HEK293 (cell line): ENCODE measurements around the gene PIGH.
A peak's percentile ranks its signal among the peaks of the same experiment; 100 is the strongest.

ENCODE experiments used
- CTCF ChIA-PET: fragments of 350-600 bp; formaldehyde crosslinking; extraction: SDS; loops from one replicate; lab custom pipeline; 2021; ENCODE audit warnings: antibody characterized with exemption; lab: Yijun Ruan, JAX
- POLR2A ChIA-PET: fragments of 300-600 bp; formaldehyde crosslinking; extraction: SDS; loops from one replicate; lab custom pipeline; 2020; ENCODE audit warnings: antibody characterized with exemption, inconsistent platforms; lab: Yijun Ruan, JAX
- H3K27ac ChIP-seq: fragments of 200-500 bp; sonication (Bioruptor generic); 2 replicates; pipeline ENCODE4 v1.5.1; 2014; ENCODE audit warnings: low read depth, low read length, control low read depth, inconsistent platforms; ENCODE audit errors: extremely low read depth
- H3K36me3 ChIP-seq, 2 experiments: fragments of 200-500 bp in 1 of 2; sonication (Bioruptor generic) in 1 of 2; 1 replicate in 1 of 2; 2 replicates in 1 of 2; pipeline ENCODE4 v1.5.1; 2014 to 2017; ENCODE audit warnings: inconsistent platforms in 2 of 2, low read length in 2 of 2; ENCODE audit not compliant: control insufficient read depth in 2 of 2, insufficient read depth in 1 of 2
- H3K4me1 ChIP-seq: fragments of 200-500 bp; sonication (Bioruptor generic); 2 replicates; pipeline ENCODE4 v1.5.1; 2014; ENCODE audit warnings: mild to moderate bottlenecking, low read length, inconsistent platforms; ENCODE audit not compliant: control insufficient read depth, insufficient read depth
- H3K4me3 ChIP-seq: 2 replicates; pipeline ENCODE4 v1.5.1; 2011; ENCODE audit warnings: low read depth, mild to moderate bottlenecking, control low read depth, low read length, moderate library complexity
- H3K9me3 ChIP-seq: fragments of 200-500 bp; sonication (Bioruptor generic); 2 replicates; pipeline ENCODE4 v1.5.1; 2014; ENCODE audit warnings: low read depth, low read length, inconsistent platforms; ENCODE audit not compliant: control insufficient read depth, insufficient read depth
- HOXD13 ChIP-seq: sonication (generic); formaldehyde crosslinking; IDR thresholded peaks from 2 replicates; pipeline ENCODE4 v1.8.0; 2022; ENCODE audit warnings: missing genetic modification reagents, borderline replicate concordance
- KLF1 ChIP-seq: fragments of 450-650 bp; formaldehyde crosslinking; IDR thresholded peaks from 2 replicates; pipeline ENCODE4 v1.5.1; 2016; ENCODE audit warnings: missing biosample characterization, missing genetic modification characterization
- KLF7 ChIP-seq: fragments of 450-650 bp; formaldehyde crosslinking; IDR thresholded peaks from 2 replicates; pipeline ENCODE4 v1.5.1; 2016; ENCODE audit warnings: missing biosample characterization, missing genetic modification characterization, borderline replicate concordance
- MEIS1 ChIP-seq: sonication (generic); formaldehyde crosslinking; IDR thresholded peaks from 2 replicates; pipeline ENCODE4 v1.8.1; 2022; ENCODE audit warnings: missing genetic modification reagents, mild to moderate bottlenecking, borderline replicate concordance
- WT1 ChIP-seq: fragments of 450-650 bp; formaldehyde crosslinking; IDR thresholded peaks from 2 replicates; pipeline ENCODE4 v1.5.1; 2016; ENCODE audit warnings: missing biosample characterization, missing genetic modification characterization
- YY2 ChIP-seq: fragments of 450-650 bp; formaldehyde crosslinking; IDR thresholded peaks from 2 replicates; pipeline ENCODE4 v1.5.1; 2016; ENCODE audit warnings: missing biosample characterization, missing genetic modification characterization
- ZBTB17 ChIP-seq: fragments of 450-650 bp; formaldehyde crosslinking; IDR thresholded peaks from 2 replicates; pipeline ENCODE4 v1.5.1; 2016; ENCODE audit warnings: missing biosample characterization, missing genetic modification characterization
- ZBTB20 ChIP-seq: fragments of 450-650 bp; formaldehyde crosslinking; IDR thresholded peaks from 2 replicates; pipeline ENCODE4 v1.5.1; 2016; ENCODE audit warnings: missing biosample characterization, missing genetic modification characterization
- ZNF146 ChIP-seq: fragments of 450-650 bp; formaldehyde crosslinking; IDR thresholded peaks from 2 replicates; pipeline ENCODE4 v1.5.1; 2016; ENCODE audit warnings: missing biosample characterization, missing genetic modification characterization
- ZNF248 ChIP-seq: fragments of 450-650 bp; formaldehyde crosslinking; IDR thresholded peaks from 2 replicates; pipeline ENCODE4 v1.5.1; 2017; ENCODE audit warnings: missing biosample characterization, missing genetic modification characterization
- ZNF366 ChIP-seq: fragments of 450-650 bp; formaldehyde crosslinking; conservative IDR thresholded peaks from 2 replicates; pipeline ENCODE4 v1.5.1; 2016; ENCODE audit warnings: missing biosample characterization, missing genetic modification characterization
- ZNF404 ChIP-seq: fragments of 450-650 bp; formaldehyde crosslinking; IDR thresholded peaks from 2 replicates; pipeline ENCODE4 v1.5.1; 2017; ENCODE audit warnings: missing biosample characterization, missing genetic modification characterization
- ZNF530 ChIP-seq: fragments of 450-650 bp; formaldehyde crosslinking; IDR thresholded peaks from 2 replicates; pipeline ENCODE4 v1.5.1; 2016; ENCODE audit warnings: low read depth, missing biosample characterization, missing genetic modification characterization
- ZNF610 ChIP-seq: fragments of 450-650 bp; formaldehyde crosslinking; IDR thresholded peaks from 2 replicates; pipeline ENCODE4 v1.5.1; 2016; ENCODE audit warnings: missing biosample characterization, missing genetic modification characterization, borderline replicate concordance
- ZNF701 ChIP-seq: fragments of 450-650 bp; formaldehyde crosslinking; IDR thresholded peaks from 2 replicates; pipeline ENCODE4 v1.5.1; 2016; ENCODE audit warnings: missing biosample characterization, missing genetic modification characterization
- ZNF777 ChIP-seq: fragments of 450-650 bp; formaldehyde crosslinking; IDR thresholded peaks from 2 replicates; pipeline ENCODE4 v1.5.1; 2017; ENCODE audit warnings: missing biosample characterization, missing genetic modification characterization, borderline replicate concordance
- TF ChIP-seq, protein P1 (sequence below): fragments of 450-650 bp; formaldehyde crosslinking; IDR thresholded peaks from 2 replicates; pipeline ENCODE4 v1.5.1; 2016; ENCODE audit warnings: missing biosample characterization, missing genetic modification characterization
- TF ChIP-seq, protein P2 (sequence below): fragments of 450-650 bp; formaldehyde crosslinking; IDR thresholded peaks from 2 replicates; pipeline ENCODE4 v1.5.1; 2016; ENCODE audit warnings: missing biosample characterization, missing genetic modification characterization
- TF ChIP-seq, protein P3 (sequence below): fragments of 450-650 bp; formaldehyde crosslinking; IDR thresholded peaks from 2 replicates; pipeline ENCODE4 v1.5.1; 2016; ENCODE audit warnings: missing biosample characterization, missing genetic modification characterization
- TF ChIP-seq, protein P4 (sequence below): fragments of 450-650 bp; formaldehyde crosslinking; optimal IDR thresholded peaks from 2 replicates; pipeline ENCODE3; 2016; ENCODE audit warnings: missing biosample characterization, mild to moderate bottlenecking, missing genetic modification characterization
- TF ChIP-seq, protein P5 (sequence below): fragments of 450-650 bp; formaldehyde crosslinking; IDR thresholded peaks from 2 replicates; pipeline ENCODE4 v1.5.1; 2017; ENCODE audit warnings: missing biosample characterization, missing genetic modification characterization

Gene PIGH

DNA sequence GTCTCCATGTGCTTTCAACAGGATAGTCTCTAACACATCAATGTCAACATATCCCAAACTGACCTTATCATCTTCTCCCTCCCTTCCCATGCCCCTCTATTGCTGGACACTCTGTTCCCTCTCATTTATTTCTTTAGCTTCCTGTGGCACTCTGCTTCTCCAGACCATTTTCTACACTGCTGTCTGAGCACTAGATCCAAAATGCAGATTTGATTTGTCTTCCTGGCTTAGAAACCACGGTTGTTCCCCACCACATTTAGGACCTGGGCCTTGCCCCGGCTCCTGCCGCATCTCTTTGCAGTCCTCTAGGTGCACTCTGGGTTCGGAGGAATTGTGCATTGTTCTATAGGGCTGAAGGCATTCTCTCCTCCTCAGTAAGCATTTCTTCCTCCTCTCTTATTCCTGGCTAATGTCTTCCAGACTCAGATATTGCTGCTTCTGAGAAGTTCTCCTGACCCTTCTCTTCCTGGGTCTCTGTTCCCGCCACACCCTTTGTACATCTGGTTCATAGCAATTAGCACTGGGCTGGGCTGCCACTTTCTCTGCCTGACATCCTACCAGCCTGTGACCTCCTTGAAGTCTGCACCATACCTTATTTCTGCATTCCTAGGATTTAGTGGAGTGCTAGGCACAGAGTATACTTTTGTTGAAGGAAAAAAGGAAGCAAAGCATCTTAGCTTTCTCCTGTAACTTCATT is 33.5 kb upstream of the PIGH start:
- TF ChIP-seq, protein P1, sequence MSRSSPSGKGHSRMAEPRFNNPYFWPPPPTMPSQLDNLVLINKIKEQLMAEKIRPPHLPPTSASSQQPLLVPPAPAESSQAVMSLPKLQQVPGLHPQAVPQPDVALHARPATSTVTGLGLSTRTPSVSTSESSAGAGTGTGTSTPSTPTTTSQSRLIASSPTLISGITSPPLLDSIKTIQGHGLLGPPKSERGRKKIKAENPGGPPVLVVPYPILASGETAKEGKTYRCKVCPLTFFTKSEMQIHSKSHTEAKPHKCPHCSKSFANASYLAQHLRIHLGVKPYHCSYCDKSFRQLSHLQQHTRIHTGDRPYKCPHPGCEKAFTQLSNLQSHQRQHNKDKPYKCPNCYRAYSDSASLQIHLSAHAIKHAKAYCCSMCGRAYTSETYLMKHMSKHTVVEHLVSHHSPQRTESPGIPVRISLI (tag by site-specific recombination): no peak
- peak; percentile 54 for TF ChIP-seq ZBTB17 (tag by site-specific recombination)
- peaks cover 0 to 7% of the 10 kb centered on the region in 2 experiments; a peak in 2 of 3 replicates for H3K36me3 ChIP-seq
- ChIA-PET CTCF (interaction anchor here (0.8 to 1.1 kb wide), 2 partner anchors 71 to 291 kb away, joined by 3 read pairs; no protein-coding TSS in a partner anchor), POLR2A (no interaction called here)
- no peaks in the 10 kb centered on the region for H3K4me1 ChIP-seq
- H3K4me3 ChIP-seq: no peak overlapping the region
- no peak overlapping the region for H3K27ac ChIP-seq
- no peaks in the 10 kb centered on the region for H3K9me3 ChIP-seq

DNA sequence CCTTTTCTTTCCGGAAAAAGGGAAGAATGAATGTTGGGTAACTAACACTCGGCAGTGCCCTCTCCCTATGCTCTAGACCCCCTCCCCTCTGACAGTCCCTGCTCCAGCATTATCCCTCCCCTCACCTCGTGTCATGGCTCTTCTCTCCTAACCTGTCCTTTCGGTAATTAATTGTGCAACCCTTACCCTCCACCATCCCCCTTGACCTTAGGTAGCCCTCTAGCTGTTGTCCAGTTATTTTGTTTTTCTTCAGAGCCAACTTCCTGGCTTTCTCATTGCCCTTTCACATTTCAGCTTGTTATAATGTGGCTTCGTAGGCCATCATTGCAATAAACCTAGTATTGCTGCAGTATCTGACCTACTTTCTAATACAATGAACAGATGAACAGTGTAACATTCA is 30.9 kb upstream of the PIGH start:
- no peaks in the 10 kb centered on the region for H3K4me1 ChIP-seq
- TF ChIP-seq ZNF404 (no peak), MEIS1 (CRISPR knock-in tag) (no peak), ZNF610 (tag by site-specific recombination) (no peak), ZNF701 (tag by site-specific recombination) (no peak), KLF1 (tag by site-specific recombination) (no peak), YY2 (tag by site-specific recombination) (no peak), ZNF146 (tag by site-specific recombination) (no peak), WT1 (tag by site-specific recombination) (no peak), HOXD13 (no peak), KLF7 (tag by site-specific recombination) (no peak), ZNF530 (tag by site-specific recombination) (no peak), ZNF248 (tag by site-specific recombination) (no peak), ZNF777 (tag by site-specific recombination) (no peak), ZNF366 (tag by site-specific recombination) (no peak), ZBTB20 (tag by site-specific recombination) (no peak)
- TF ChIP-seq, protein P2, sequence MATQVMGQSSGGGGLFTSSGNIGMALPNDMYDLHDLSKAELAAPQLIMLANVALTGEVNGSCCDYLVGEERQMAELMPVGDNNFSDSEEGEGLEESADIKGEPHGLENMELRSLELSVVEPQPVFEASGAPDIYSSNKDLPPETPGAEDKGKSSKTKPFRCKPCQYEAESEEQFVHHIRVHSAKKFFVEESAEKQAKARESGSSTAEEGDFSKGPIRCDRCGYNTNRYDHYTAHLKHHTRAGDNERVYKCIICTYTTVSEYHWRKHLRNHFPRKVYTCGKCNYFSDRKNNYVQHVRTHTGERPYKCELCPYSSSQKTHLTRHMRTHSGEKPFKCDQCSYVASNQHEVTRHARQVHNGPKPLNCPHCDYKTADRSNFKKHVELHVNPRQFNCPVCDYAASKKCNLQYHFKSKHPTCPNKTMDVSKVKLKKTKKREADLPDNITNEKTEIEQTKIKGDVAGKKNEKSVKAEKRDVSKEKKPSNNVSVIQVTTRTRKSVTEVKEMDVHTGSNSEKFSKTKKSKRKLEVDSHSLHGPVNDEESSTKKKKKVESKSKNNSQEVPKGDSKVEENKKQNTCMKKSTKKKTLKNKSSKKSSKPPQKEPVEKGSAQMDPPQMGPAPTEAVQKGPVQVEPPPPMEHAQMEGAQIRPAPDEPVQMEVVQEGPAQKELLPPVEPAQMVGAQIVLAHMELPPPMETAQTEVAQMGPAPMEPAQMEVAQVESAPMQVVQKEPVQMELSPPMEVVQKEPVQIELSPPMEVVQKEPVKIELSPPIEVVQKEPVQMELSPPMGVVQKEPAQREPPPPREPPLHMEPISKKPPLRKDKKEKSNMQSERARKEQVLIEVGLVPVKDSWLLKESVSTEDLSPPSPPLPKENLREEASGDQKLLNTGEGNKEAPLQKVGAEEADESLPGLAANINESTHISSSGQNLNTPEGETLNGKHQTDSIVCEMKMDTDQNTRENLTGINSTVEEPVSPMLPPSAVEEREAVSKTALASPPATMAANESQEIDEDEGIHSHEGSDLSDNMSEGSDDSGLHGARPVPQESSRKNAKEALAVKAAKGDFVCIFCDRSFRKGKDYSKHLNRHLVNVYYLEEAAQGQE (tag by site-specific recombination): no peak
- TF ChIP-seq, protein P3, sequence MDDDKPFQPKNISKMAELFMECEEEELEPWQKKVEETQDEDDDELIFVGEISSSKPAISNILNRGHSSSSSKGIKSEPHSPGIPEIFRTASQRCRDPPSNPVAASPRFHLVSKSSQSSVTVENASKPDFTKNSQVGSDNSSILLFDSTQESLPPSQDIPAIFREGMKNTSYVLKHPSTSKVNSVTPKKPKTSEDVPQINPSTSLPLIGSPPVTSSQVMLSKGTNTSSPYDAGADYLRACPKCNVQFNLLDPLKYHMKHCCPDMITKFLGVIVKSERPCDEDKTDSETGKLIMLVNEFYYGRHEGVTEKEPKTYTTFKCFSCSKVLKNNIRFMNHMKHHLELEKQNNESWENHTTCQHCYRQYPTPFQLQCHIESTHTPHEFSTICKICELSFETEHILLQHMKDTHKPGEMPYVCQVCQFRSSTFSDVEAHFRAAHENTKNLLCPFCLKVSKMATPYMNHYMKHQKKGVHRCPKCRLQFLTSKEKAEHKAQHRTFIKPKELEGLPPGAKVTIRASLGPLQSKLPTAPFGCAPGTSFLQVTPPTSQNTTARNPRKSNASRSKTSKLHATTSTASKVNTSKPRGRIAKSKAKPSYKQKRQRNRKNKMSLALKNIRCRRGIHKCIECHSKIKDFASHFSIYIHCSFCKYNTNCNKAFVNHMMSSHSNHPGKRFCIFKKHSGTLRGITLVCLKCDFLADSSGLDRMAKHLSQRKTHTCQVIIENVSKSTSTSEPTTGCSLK: no peak
- TF ChIP-seq, protein P4, sequence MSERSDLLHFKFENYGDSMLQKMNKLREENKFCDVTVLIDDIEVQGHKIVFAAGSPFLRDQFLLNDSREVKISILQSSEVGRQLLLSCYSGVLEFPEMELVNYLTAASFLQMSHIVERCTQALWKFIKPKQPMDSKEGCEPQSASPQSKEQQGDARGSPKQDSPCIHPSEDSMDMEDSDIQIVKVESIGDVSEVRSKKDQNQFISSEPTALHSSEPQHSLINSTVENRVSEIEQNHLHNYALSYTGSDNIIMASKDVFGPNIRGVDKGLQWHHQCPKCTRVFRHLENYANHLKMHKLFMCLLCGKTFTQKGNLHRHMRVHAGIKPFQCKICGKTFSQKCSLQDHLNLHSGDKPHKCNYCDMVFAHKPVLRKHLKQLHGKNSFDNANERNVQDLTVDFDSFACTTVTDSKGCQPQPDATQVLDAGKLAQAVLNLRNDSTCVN: no peak
- TF ChIP-seq, protein P5, sequence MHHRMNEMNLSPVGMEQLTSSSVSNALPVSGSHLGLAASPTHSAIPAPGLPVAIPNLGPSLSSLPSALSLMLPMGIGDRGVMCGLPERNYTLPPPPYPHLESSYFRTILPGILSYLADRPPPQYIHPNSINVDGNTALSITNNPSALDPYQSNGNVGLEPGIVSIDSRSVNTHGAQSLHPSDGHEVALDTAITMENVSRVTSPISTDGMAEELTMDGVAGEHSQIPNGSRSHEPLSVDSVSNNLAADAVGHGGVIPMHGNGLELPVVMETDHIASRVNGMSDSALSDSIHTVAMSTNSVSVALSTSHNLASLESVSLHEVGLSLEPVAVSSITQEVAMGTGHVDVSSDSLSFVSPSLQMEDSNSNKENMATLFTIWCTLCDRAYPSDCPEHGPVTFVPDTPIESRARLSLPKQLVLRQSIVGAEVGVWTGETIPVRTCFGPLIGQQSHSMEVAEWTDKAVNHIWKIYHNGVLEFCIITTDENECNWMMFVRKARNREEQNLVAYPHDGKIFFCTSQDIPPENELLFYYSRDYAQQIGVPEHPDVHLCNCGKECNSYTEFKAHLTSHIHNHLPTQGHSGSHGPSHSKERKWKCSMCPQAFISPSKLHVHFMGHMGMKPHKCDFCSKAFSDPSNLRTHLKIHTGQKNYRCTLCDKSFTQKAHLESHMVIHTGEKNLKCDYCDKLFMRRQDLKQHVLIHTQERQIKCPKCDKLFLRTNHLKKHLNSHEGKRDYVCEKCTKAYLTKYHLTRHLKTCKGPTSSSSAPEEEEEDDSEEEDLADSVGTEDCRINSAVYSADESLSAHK (tag by site-specific recombination): no peak
- no peak overlapping the region for H3K4me3 ChIP-seq
- no peak overlapping the region for H3K27ac ChIP-seq
- ChIA-PET POLR2A (interaction anchor here (1.4 kb wide), 1 partner anchor 11 kb away, joined by 4 read pairs; the partner anchor contains the start of gene ARG2), CTCF (interaction anchor here (1.2 to 1.4 kb wide), 3 partner anchors 12 to 60 kb away, joined by 3 to 7 read pairs (median 3); partner anchors contain the start of gene PIGH)
- H3K36me3 ChIP-seq: peaks cover 0 to 7% of the 10 kb centered on the region in 2 experiments; a peak in 2 of 3 replicates
- H3K9me3 ChIP-seq: no peaks in the 10 kb centered on the region
